ENCODE data around the gene RGMA. TPM values are rescaled to one million over a fixed set of nuclear protein-coding genes. Genes with fewer than 3 reads are reported as not detected.

RGMA gene
- total and polyA plus RNA-seq, 2 of the 8 experiments (the other 6 are each of a cell fraction or from before 2014, with no cell fraction given) = 19.9 to 39.8 TPM

- H3K79me1 ChIP-seq (ENCODE audit: low read depth, low read length) = peaks cover 5% of the 10 kb centered on the region; the same call in 1 of the 2 replicates
- DNase-seq (ENCODE audit: low read depth in 1 of 2, low spot score in 2 of 2) (no peak), FAIRE-seq (no peak)
- no peak overlapping the region for H4K8ac ChIP-seq (ENCODE audit: extremely low read depth, insufficient read depth, low read length)
- H3K18ac ChIP-seq (ENCODE audit: extremely low read depth, low read length) = no peak overlapping the region
- no peak overlapping the region for H3K14ac ChIP-seq (ENCODE audit: insufficient read length)
- H2AFZ ChIP-seq (ENCODE audit: low read length) = no peak overlapping the region
- peaks cover 0 to 3% (median 1%) of the 10 kb centered on the region in 4 experiments; a peak in 3 of 7 replicates for H3K4me1 ChIP-seq (replicated peaks in 1 of 4; ENCODE audit: control insufficient read depth in 3 of 4, insufficient read depth in 4 of 4, low read length in 3 of 4)
- no peak overlapping the region for H3K9ac ChIP-seq (replicated peaks in 1 of 4; ENCODE audit: extremely low read depth in 1 of 4, low read depth in 3 of 4, low read length in 3 of 4)
- no peak overlapping the region for H3K56ac ChIP-seq (replicated peaks; ENCODE audit: insufficient read length, low read depth, low read length)
- H2BK20ac ChIP-seq (ENCODE audit: low read length) = no peak overlapping the region
- no peak overlapping the region for H3K4me3 ChIP-seq (ENCODE audit: extremely low read depth in 1 of 4, insufficient read depth in 2 of 4, low read depth in 3 of 4, low read length in 4 of 4)
- H2BK15ac ChIP-seq (ENCODE audit: low read length) = no peak overlapping the region
- H2BK5ac ChIP-seq (ENCODE audit: low read depth, low read length) = no peak overlapping the region
- H3K27me3 ChIP-seq (replicated peaks in 1 of 4; ENCODE audit: control insufficient read depth in 3 of 4, extremely low read depth in 1 of 4, insufficient read depth in 3 of 4, low read length in 3 of 4) = peaks cover 0 to 9% (median 2%) of the 10 kb centered on the region in 4 experiments; a peak in 4 of 7 replicates
- WGBS, 2 experiments (ENCODE audit: extremely low coverage in 1 of 2, insufficient coverage in 1 of 2, insufficient read length in 1 of 2, insufficient replicate concordance in 2 of 2, low coverage in 1 of 2, low lambda C conversion rate in 2 of 2, missing lambda C conversion rate in 1 of 2) = 80% methylated on average over 3 of the region's 3 CpGs; no CpG with 5 or more reads in 1 of the 2 experiments
- ChIA-PET CTCF (ENCODE audit: partially characterized antibody) (interaction anchor here (1.1 kb wide), 1 partner anchor 8 kb away, joined by 3 read pairs; no protein-coding TSS in a partner anchor), POLR2A (ENCODE audit: partially characterized antibody) (interaction anchor here (0.6 to 1.4 kb wide), 2 partner anchors 9 to 39 kb away, joined by 3 read pairs; no protein-coding TSS in a partner anchor)
- H3K4ac ChIP-seq (replicated peaks; ENCODE audit: insufficient read length, low read depth, low read length) = no peak overlapping the region
- no peak overlapping the region for H4K5ac ChIP-seq (ENCODE audit: insufficient read length, low read depth, low read length)
- peaks cover 0 to 36% of the 10 kb centered on the region in 2 experiments; a peak in 3 of 4 replicates for H3K79me2 ChIP-seq (ENCODE audit: control insufficient read depth in 1 of 2, insufficient read depth in 2 of 2, low read length in 2 of 2)
- H3K9me3 ChIP-seq (ENCODE audit: insufficient read depth in 2 of 2, low read depth in 1 of 2, low read length in 1 of 2) = no peaks in the 10 kb centered on the region
- no peak overlapping the region for H3K4me2 ChIP-seq (ENCODE audit: insufficient read depth in 1 of 2, low read depth in 2 of 2, low read length in 2 of 2)
- no peaks in the 10 kb centered on the region for H3K23me2 ChIP-seq (ENCODE audit: low read depth, low read length)
- TF ChIP-seq SIX5 (IDR thresholded peaks at IDR 0.05; ENCODE audit: low read depth, low read length) (no peak), POLR2A (IDR thresholded peaks at IDR 0.05; ENCODE audit: control extremely low read depth in 1 of 2, low read depth in 2 of 2, low read length in 2 of 2) (no peak), CBX5 (IDR thresholded peaks at IDR 0.05; ENCODE audit: low read depth, low read length) (no peak), HDAC2 (IDR thresholded peaks at IDR 0.05; ENCODE audit: borderline replicate concordance in 1 of 2, low read depth in 2 of 2, low read length in 2 of 2) (no peak), GTF2F1 (IDR thresholded peaks at IDR 0.05; ENCODE audit: borderline replicate concordance, low read depth, low read length) (no peak), CHD1 (IDR thresholded peaks at IDR 0.05; ENCODE audit: low read depth, low read length) (no peak), RXRA (IDR thresholded peaks at IDR 0.05; ENCODE audit: insufficient read depth, low read depth, low read length) (no peak), NANOG (IDR thresholded peaks at IDR 0.05; ENCODE audit: insufficient read depth, low read depth, low read length, poor library complexity, severe bottlenecking) (no peak), SP2 (IDR thresholded peaks at IDR 0.05; ENCODE audit: low read length) (no peak), RFX5 (IDR thresholded peaks at IDR 0.05; ENCODE audit: borderline replicate concordance, low read depth, low read length) (no peak)
- TF ChIP-seq, protein P1, sequence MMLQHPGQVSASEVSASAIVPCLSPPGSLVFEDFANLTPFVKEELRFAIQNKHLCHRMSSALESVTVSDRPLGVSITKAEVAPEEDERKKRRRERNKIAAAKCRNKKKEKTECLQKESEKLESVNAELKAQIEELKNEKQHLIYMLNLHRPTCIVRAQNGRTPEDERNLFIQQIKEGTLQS (IDR thresholded peaks at IDR 0.05; ENCODE audit: insufficient read depth, low read depth, low read length) = no peak
- no peak overlapping the region for H3K27ac ChIP-seq (ENCODE audit: low read depth, low read length)
- no peak overlapping the region for H2AK5ac ChIP-seq (ENCODE audit: low read depth, low read length)
- H2BK12ac ChIP-seq (ENCODE audit: low read depth, low read length) = no peak overlapping the region
- peaks cover 0 to 6% of the 10 kb centered on the region in 2 experiments for H4K20me1 ChIP-seq (replicated peaks in 1 of 2; ENCODE audit: control insufficient read depth in 1 of 2, insufficient read depth in 2 of 2, low read length in 2 of 2)
- H3K36me3 ChIP-seq (ENCODE audit: control insufficient read depth in 2 of 4, insufficient read depth in 4 of 4, low read length in 3 of 4) = no peaks in the 10 kb centered on the region; a peak in 1 of 8 replicates
- H4K91ac ChIP-seq (replicated peaks; ENCODE audit: insufficient read length, low read length) = no peak overlapping the region
- H3K23ac ChIP-seq (ENCODE audit: insufficient read length) = no peak overlapping the region
- no peak overlapping the region for H2BK120ac ChIP-seq (replicated peaks; ENCODE audit: low read depth, low read length)
Observed at GRCh38 chr15:93082861-93083260, 6.2 kb downstream of the RGMA start.

Data from H1 (cell line).